ENCODE results near the gene GGT5. TPM values are rescaled to one million over a fixed set of nuclear protein-coding genes. Genes with fewer than 3 reads are reported as not detected.
"Not testable (repeated sequence)": the region's sequence is repeated elsewhere in the genome, so short reads cannot be mapped to it uniquely, and the experiment has no call there.

The GGT5 gene
- total RNA-seq, 1 donor from 2014 or later, result not detected

GRCh38 chr22:24205438-24206195 lies 39.3 kb downstream of the GGT5 start:
- peak overlapping the region; percentile 0 for H3K27ac Mint-ChIP-seq
- no peak overlapping the region for H3K4me3 Mint-ChIP-seq
- H3K4me1 Mint-ChIP-seq (ENCODE audit: low read depth), result peaks cover 45% of the 10 kb centered on the region
- intact Hi-C loops (cut with micrococcal nuclease), result no loop called here
- peaks cover 2% of the 10 kb centered on the region for H3K36me3 Mint-ChIP-seq (ENCODE audit: low read depth)
- no peak for DNase-seq (ENCODE audit: low spot score)
- H3K9me3 Mint-ChIP-seq, result no peaks in the 10 kb centered on the region
- peaks cover 2% of the 10 kb centered on the region for H3K27me3 Mint-ChIP-seq (ENCODE audit: insufficient read depth)

GRCh38 chr22:24203856-24204255 lies 41.0 kb downstream of the GGT5 start:
- H3K4me1 Mint-ChIP-seq (ENCODE audit: low read depth), result peaks cover 38% of the 10 kb centered on the region
- H3K9me3 Mint-ChIP-seq; intact Hi-C loops (cut with micrococcal nuclease); H3K27me3 Mint-ChIP-seq (ENCODE audit: insufficient read depth); H3K27ac Mint-ChIP-seq; H3K4me3 Mint-ChIP-seq; H3K36me3 Mint-ChIP-seq (ENCODE audit: low read depth); DNase-seq (ENCODE audit: low spot score): not testable (repeated sequence)

GRCh38 chr22:24201681-24202614 lies 42.9 kb downstream of the GGT5 start:
- Mint-ChIP-seq H3K27ac (no peak overlapping the region), H3K4me3 (no peak overlapping the region), H3K36me3 (ENCODE audit: low read depth) (peaks cover 2% of the 10 kb centered on the region), H3K27me3 (ENCODE audit: insufficient read depth) (peaks cover 2% of the 10 kb centered on the region), H3K4me1 (ENCODE audit: low read depth) (peaks cover 35% of the 10 kb centered on the region), H3K9me3 (no peaks in the 10 kb centered on the region)
- DNase-seq (ENCODE audit: low spot score), result no peak
- intact Hi-C loops (cut with micrococcal nuclease), result no loop called here

- no peak for DNase-seq (ENCODE audit: low spot score)
- H3K27me3 Mint-ChIP-seq (ENCODE audit: insufficient read depth), result peaks cover 2% of the 10 kb centered on the region
- intact Hi-C loops (cut with micrococcal nuclease), result no loop called here
- no peak overlapping the region for H3K4me3 Mint-ChIP-seq
- H3K4me1 Mint-ChIP-seq (ENCODE audit: low read depth), result peaks cover 33% of the 10 kb centered on the region
- no peaks in the 10 kb centered on the region for H3K9me3 Mint-ChIP-seq
- H3K27ac Mint-ChIP-seq, result no peak overlapping the region
- H3K36me3 Mint-ChIP-seq (ENCODE audit: low read depth), result peaks cover 2% of the 10 kb centered on the region
Observed at GRCh38 chr22:24200619-24201212, 44.2 kb downstream of the GGT5 start.

- peaks cover 22% of the 10 kb centered on the region for H3K4me1 Mint-ChIP-seq (ENCODE audit: low read depth)
- H3K27ac Mint-ChIP-seq, result no peak overlapping the region
- DNase-seq (ENCODE audit: low spot score), result no peak
- no peak overlapping the region for H3K4me3 Mint-ChIP-seq
- peaks cover 2% of the 10 kb centered on the region for H3K27me3 Mint-ChIP-seq (ENCODE audit: insufficient read depth)
- peaks cover 2% of the 10 kb centered on the region for H3K36me3 Mint-ChIP-seq (ENCODE audit: low read depth)
- intact Hi-C loops (cut with micrococcal nuclease), result loop anchor here (10.0 kb wide), 1 partner anchor 226 kb away; the partner anchor contains the start of gene ADORA2A
- no peaks in the 10 kb centered on the region for H3K9me3 Mint-ChIP-seq
Observed at GRCh38 chr22:24198682-24199052, 46.2 kb downstream of the GGT5 start.

- Mint-ChIP-seq H3K4me1 (ENCODE audit: low read depth) (peaks cover 14% of the 10 kb centered on the region), H3K9me3 (no peaks in the 10 kb centered on the region), H3K36me3 (ENCODE audit: low read depth) (no peaks in the 10 kb centered on the region), H3K27ac (no peak overlapping the region), H3K27me3 (ENCODE audit: insufficient read depth) (no peaks in the 10 kb centered on the region), H3K4me3 (no peak overlapping the region)
- DNase-seq (ENCODE audit: low spot score), result no peak
- intact Hi-C loops (cut with micrococcal nuclease), result loop anchor here (10.0 kb wide), 1 partner anchor 233 kb away; the partner anchor contains the start of gene ADORA2A
Observed at GRCh38 chr22:24191893-24192292, 53.0 kb downstream of the GGT5 start.

GRCh38 chr22:24191381-24191841 lies 53.5 kb downstream of the GGT5 start:
- H3K36me3 Mint-ChIP-seq (ENCODE audit: low read depth), result no peaks in the 10 kb centered on the region
- intact Hi-C loops (cut with micrococcal nuclease), result loop anchor here (10.0 kb wide), 1 partner anchor 233 kb away; the partner anchor contains the start of gene ADORA2A
- no peaks in the 10 kb centered on the region for H3K9me3 Mint-ChIP-seq
- no peaks in the 10 kb centered on the region for H3K27me3 Mint-ChIP-seq (ENCODE audit: insufficient read depth)
- H3K27ac Mint-ChIP-seq, result no peak overlapping the region
- no peak overlapping the region for H3K4me3 Mint-ChIP-seq
- no peak for DNase-seq (ENCODE audit: low spot score)
- peaks cover 14% of the 10 kb centered on the region for H3K4me1 Mint-ChIP-seq (ENCODE audit: low read depth)

GRCh38 chr22:24190596-24191208 lies 54.2 kb downstream of the GGT5 start:
- intact Hi-C loops (cut with micrococcal nuclease), result loop anchor here (10.0 kb wide), 1 partner anchor 234 kb away; the partner anchor contains the start of gene ADORA2A
- H3K4me1 Mint-ChIP-seq (ENCODE audit: low read depth), result peaks cover 10% of the 10 kb centered on the region
- H3K27me3 Mint-ChIP-seq (ENCODE audit: insufficient read depth), result no peaks in the 10 kb centered on the region
- no peak for DNase-seq (ENCODE audit: low spot score)
- H3K27ac Mint-ChIP-seq, result no peak overlapping the region
- no peaks in the 10 kb centered on the region for H3K9me3 Mint-ChIP-seq
- H3K36me3 Mint-ChIP-seq (ENCODE audit: low read depth), result no peaks in the 10 kb centered on the region
- no peak overlapping the region for H3K4me3 Mint-ChIP-seq

GRCh38 chr22:24190159-24190540 lies 54.7 kb downstream of the GGT5 start:
- intact Hi-C loops (cut with micrococcal nuclease), result loop anchor here (10.0 kb wide), 1 partner anchor 235 kb away; the partner anchor contains the start of gene ADORA2A
- no peak for DNase-seq (ENCODE audit: low spot score)
- H3K4me3 Mint-ChIP-seq, result no peak overlapping the region
- no peak overlapping the region for H3K27ac Mint-ChIP-seq
- H3K4me1 Mint-ChIP-seq (ENCODE audit: low read depth), result peaks cover 8% of the 10 kb centered on the region
- no peaks in the 10 kb centered on the region for H3K36me3 Mint-ChIP-seq (ENCODE audit: low read depth)
- no peaks in the 10 kb centered on the region for H3K27me3 Mint-ChIP-seq (ENCODE audit: insufficient read depth)
- no peaks in the 10 kb centered on the region for H3K9me3 Mint-ChIP-seq

- peak; percentile 53 for DNase-seq (ENCODE audit: low spot score)
- Mint-ChIP-seq H3K4me1 (ENCODE audit: low read depth) (peaks cover 8% of the 10 kb centered on the region), H3K36me3 (ENCODE audit: low read depth) (no peaks in the 10 kb centered on the region), H3K9me3 (no peaks in the 10 kb centered on the region), H3K4me3 (no peak overlapping the region), H3K27ac (peak overlapping the region; percentile 28), H3K27me3 (ENCODE audit: insufficient read depth) (no peaks in the 10 kb centered on the region)
- intact Hi-C loops (cut with micrococcal nuclease), result loop anchor here (1.0 to 10.0 kb wide), 5 partner anchors 42 to 335 kb away; partner anchors contain the start of gene ADORA2A
Observed at GRCh38 chr22:24189249-24190158, 55.4 kb downstream of the GGT5 start.

- Mint-ChIP-seq H3K27me3 (ENCODE audit: insufficient read depth) (no peaks in the 10 kb centered on the region), H3K36me3 (ENCODE audit: low read depth) (no peaks in the 10 kb centered on the region)
Observed at GRCh38 chr22:24188705-24189248, 56.1 kb downstream of the GGT5 start.

More at GRCh38 chr22:24188705-24189248, 56.1 kb downstream of the GGT5 start:
- Mint-ChIP-seq H3K4me1 (ENCODE audit: low read depth) (peaks cover 8% of the 10 kb centered on the region), H3K9me3 (no peaks in the 10 kb centered on the region), H3K27ac (no peak overlapping the region), H3K4me3 (no peak overlapping the region)
- DNase-seq (ENCODE audit: low spot score), result no peak
- intact Hi-C loops (cut with micrococcal nuclease), result loop anchor here (1.0 to 2.0 kb wide), 4 partner anchors 43 to 336 kb away; no protein-coding TSS in a partner anchor

Data from activated T-helper 1 cell treated with anti-CD3 and anti-CD28 coated beads, Interleukin-12 subunit alpha, Interleukin-12 subunit beta, Interleukin-2, Interleukin-4 antibody, amounts not matched to agents 30 ng/mL and 10 ng/mL and 1 ng/mL, durations not matched to agents 14 hours and 24 hours and 36 hours (primary cell).